CD4-positive, alpha-beta T cell treated with Interleukin-6 at 100 ng/mL for 8 hours (primary cell): Measurements from ENCODE around the gene SMG6.
"Not testable (repeated sequence)": the region's sequence is repeated elsewhere in the genome, so short reads cannot be mapped to it uniquely, and the experiment has no call there.

Experiments
- DNase-seq: peaks from one replicate; pipeline ENCODE4 v3.0.0-alpha.2; 2020; ENCODE audit warnings: mixed read lengths, low spot score

Gene SMG6

GRCh38 chr17:2263183-2264066 lies 40.2 kb downstream of the SMG6 start:
- no peak for DNase-seq

GRCh38 chr17:2262135-2262587 lies 41.4 kb downstream of the SMG6 start:
- DNase-seq: no peak

GRCh38 chr17:2259769-2260536 lies 43.6 kb downstream of the SMG6 start:
- peak; percentile 58 for DNase-seq

GRCh38 chr17:2258830-2259229 lies 44.8 kb downstream of the SMG6 start:
- DNase-seq: not testable (repeated sequence)

- DNase-seq: no peak
Observed at GRCh38 chr17:2253768-2254406, 49.7 kb downstream of the SMG6 start.

- no peak for DNase-seq
Observed at GRCh38 chr17:2253362-2253761, 50.2 kb downstream of the SMG6 start.

- no peak for DNase-seq
Observed at GRCh38 chr17:2251098-2251497, 52.5 kb downstream of the SMG6 start.

GRCh38 chr17:2250140-2251095 lies 53.2 kb downstream of the SMG6 start:
- peak; percentile 42 for DNase-seq

GRCh38 chr17:2247005-2247404 lies 56.6 kb downstream of the SMG6 start:
- no peak for DNase-seq

GRCh38 chr17:2244545-2245525 lies 58.8 kb downstream of the SMG6 start:
- DNase-seq: peak; percentile 82

- DNase-seq: no peak
Observed at GRCh38 chr17:2243953-2244352, 59.6 kb downstream of the SMG6 start.

GRCh38 chr17:2241823-2242222 lies 61.8 kb downstream of the SMG6 start:
- no peak for DNase-seq

GRCh38 chr17:2240541-2240940 lies 63.0 kb downstream of the SMG6 start:
- no peak for DNase-seq

- DNase-seq: peak; percentile 23
Observed at GRCh38 chr17:2239882-2240430, 63.6 kb downstream of the SMG6 start.

- DNase-seq: no peak
Observed at GRCh38 chr17:2239170-2239551, 64.4 kb downstream of the SMG6 start.

- no peak for DNase-seq
Observed at GRCh38 chr17:2238432-2239169, 65.0 kb downstream of the SMG6 start.

GRCh38 chr17:2237950-2238349 lies 65.6 kb downstream of the SMG6 start:
- DNase-seq: no peak

GRCh38 chr17:2237521-2237921 lies 66.1 kb downstream of the SMG6 start:
- no peak for DNase-seq

GRCh38 chr17:2235792-2236366 lies 67.7 kb downstream of the SMG6 start:
- no peak for DNase-seq
